ENCODE results near the gene TMEM109.
A peak's percentile ranks its signal among the peaks of the same experiment; 100 is the strongest.

The TMEM109 gene

DNA sequence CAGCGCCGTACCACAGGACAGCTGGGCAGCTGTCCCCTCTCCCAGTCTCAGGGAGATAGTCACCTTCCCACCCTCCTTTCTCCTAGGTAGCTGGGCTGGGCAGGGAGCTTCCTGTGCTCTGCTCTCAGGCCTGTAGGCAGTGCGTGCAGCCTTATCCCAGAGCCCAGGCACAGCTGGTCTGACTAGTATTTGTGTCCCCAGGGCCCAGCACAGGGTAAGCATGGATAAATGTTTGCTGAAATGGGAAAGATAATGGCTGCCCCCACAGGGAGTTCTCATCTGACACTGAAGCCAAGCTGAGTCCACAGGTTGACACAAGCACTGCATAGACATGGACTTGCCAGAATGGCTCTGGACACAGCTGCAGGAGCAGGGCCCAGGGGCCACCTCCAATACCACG is 28.3 kb downstream of the TMEM109 start:
- TF ChIP-seq GATA1 (IDR thresholded peaks at IDR 0.05; ENCODE audit: low read depth, low read length) = no peak
- no peak for TF ChIP-seq POLR2A (IDR thresholded peaks at IDR 0.05; ENCODE audit: low read length)
- DNase-seq = no peak

GRCh38 chr11:60942970-60943565 is 29.1 kb downstream of the TMEM109 start:
- DNase-seq = no peak

GRCh38 chr11:60944490-60945294 is 30.7 kb downstream of the TMEM109 start:
- peak in 1 of 2 experiments; percentile 10 for DNase-seq
- no peak for TF ChIP-seq GATA1 (IDR thresholded peaks at IDR 0.05; ENCODE audit: low read depth, low read length)
- TF ChIP-seq POLR2A (IDR thresholded peaks at IDR 0.05; ENCODE audit: low read length) = no peak

More at GRCh38 chr11:60942970-60943565, 29.1 kb downstream of the TMEM109 start:
- TF ChIP-seq POLR2A (IDR thresholded peaks at IDR 0.05; ENCODE audit: low read length) (no peak), GATA1 (IDR thresholded peaks at IDR 0.05; ENCODE audit: low read depth, low read length) (no peak)

- no peak for DNase-seq
- TF ChIP-seq GATA1 (IDR thresholded peaks at IDR 0.05; ENCODE audit: low read depth, low read length) = no peak
- no peak for TF ChIP-seq POLR2A (IDR thresholded peaks at IDR 0.05; ENCODE audit: low read length)
Observed at GRCh38 chr11:60945295-60945667, 31.3 kb downstream of the TMEM109 start.

- TF ChIP-seq POLR2A (IDR thresholded peaks at IDR 0.05; ENCODE audit: low read length) (no peak), GATA1 (IDR thresholded peaks at IDR 0.05; ENCODE audit: low read depth, low read length) (no peak)
- DNase-seq = no peak
Observed at GRCh38 chr11:60946601-60947264, 32.8 kb downstream of the TMEM109 start.

GRCh38 chr11:60947700-60948099 is 33.7 kb downstream of the TMEM109 start:
- DNase-seq = no peak
- TF ChIP-seq GATA1 (IDR thresholded peaks at IDR 0.05; ENCODE audit: low read depth, low read length) = no peak
- TF ChIP-seq POLR2A (IDR thresholded peaks at IDR 0.05; ENCODE audit: low read length) = no peak

- no peak for TF ChIP-seq GATA1 (IDR thresholded peaks at IDR 0.05; ENCODE audit: low read depth, low read length)
- no peak for TF ChIP-seq POLR2A (IDR thresholded peaks at IDR 0.05; ENCODE audit: low read length)
- no peak for DNase-seq
Observed at GRCh38 chr11:60948250-60948649, 34.3 kb downstream of the TMEM109 start.

DNA sequence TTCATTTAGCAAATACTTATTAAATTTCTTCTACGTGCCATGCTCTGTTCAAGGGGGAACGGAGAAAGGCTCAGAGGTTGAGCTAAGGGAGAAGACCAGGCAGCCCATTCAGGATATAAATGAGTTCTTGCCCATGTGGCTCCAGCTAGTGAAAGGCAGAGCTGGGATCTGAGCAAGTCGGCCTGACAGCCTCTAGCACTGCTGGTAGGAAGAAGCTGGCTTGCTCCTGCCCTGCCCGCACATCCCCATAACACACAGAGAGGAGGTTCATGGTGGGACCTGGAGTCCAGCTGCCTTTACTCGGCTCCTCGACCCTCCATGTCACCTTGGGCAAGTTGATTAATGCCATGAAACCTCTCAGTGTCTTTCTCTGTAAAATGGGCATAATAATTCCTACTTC is 36.1 kb downstream of the TMEM109 start:
- no peak for DNase-seq
- TF ChIP-seq POLR2A (IDR thresholded peaks at IDR 0.05; ENCODE audit: low read length) = no peak
- no peak for TF ChIP-seq GATA1 (IDR thresholded peaks at IDR 0.05; ENCODE audit: low read depth, low read length)

DNA sequence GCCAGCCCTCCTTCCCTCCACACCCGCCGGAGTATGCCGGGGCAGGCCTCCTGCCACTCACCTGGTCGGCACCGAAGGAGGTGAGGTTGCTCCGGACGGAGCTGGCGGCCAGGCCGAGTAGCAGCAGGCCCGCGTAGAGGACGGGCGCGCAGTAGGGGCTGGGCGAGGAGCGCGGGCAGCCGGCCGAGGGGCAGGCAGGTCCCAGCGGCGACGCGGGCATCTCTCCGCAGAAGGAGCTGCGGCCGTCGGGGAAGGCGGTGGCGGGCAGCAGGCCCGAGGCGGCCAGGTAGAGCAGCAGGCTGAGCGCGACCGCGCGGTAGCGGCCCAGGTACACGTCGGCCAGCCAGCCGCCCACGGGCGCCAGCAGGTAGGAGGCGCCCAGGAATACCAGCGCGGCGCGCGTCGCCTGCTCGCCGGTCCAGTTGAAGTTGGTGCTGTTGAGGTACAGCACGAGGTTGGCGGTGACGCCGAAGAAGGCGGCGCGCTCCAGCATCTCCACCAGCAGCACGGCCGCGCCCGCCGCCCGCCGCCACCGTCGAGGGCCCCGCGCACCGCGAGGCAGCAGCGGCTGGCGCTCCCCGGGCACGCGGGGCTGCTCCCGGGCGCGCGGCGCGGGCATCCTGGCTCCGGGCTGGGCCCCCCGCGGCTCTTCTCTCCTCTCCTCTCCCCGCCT is 37.1 kb downstream of the TMEM109 start:
- TF ChIP-seq POLR2A (IDR thresholded peaks at IDR 0.05; ENCODE audit: low read length) (no peak), GATA1 (IDR thresholded peaks at IDR 0.05; ENCODE audit: low read depth, low read length) (no peak)

DNA sequence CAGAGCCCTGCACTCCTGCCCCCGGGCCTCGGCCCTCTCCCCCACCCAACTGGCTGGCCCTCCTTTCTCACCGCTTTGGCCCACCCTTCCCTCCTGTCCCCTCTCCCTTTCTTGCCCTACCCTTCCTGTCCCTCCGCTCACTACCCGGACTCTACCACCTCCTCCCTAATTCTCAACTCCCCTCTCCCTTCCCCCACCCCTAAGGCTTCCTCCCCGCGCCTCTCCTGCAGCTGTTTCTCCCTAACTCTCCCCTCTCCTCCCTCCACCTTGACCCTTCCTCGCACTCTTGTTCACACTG is 37.6 kb downstream of the TMEM109 start:
- no peak for TF ChIP-seq GATA1 (IDR thresholded peaks at IDR 0.05; ENCODE audit: low read depth, low read length)
- TF ChIP-seq POLR2A (IDR thresholded peaks at IDR 0.05; ENCODE audit: low read length) = no peak
- DNase-seq = no peak

More for the DNA sequence above, 37.1 kb downstream of the TMEM109 start:
- DNase-seq = no peak

DNA sequence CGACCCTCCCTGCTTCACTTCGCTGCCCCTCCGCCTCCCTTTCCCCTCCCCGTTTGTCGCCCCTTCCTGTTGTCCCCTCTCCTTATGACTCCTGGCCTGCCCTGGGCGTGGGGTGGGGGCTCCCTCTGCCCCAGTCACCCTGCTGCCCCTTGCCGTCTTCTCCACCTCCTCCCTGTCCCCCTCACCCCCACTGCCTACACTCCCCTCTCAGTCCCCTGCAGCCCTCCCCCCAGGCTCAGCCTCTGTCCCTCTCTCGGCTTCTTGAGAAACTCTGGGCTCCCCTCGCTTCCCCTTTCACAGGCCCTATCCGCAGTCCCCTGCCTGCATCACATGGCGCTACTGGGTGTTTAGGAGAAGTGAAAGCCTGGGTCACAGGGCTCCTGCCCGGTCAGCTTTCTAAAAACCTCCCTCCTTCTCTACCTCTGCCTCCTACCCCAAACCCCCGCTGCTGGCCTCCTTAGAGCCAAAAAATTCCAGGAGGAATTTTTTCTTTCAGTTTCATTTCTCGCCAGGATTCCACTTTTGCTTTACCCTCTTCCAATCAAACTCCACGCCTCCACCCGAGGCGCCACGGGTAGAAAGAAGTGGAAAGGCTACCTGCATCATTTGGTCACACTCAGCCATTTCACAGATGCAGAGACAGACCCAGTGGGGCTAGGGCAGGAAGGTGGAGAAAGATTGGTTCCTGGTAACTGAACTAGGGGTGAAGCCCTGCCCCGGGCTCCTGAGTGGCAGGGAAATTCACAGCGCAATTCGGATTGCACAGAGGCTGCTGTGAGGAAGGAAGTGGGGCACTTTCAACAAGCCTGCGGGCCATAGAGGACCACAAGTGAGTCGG is 38.2 kb downstream of the TMEM109 start, which contains the start of gene SLC15A3:
SLC15A3 (minus strand) TSS at position 273 of the 838 bp plus-strand sequence. CDS start 625 bp downstream, outside the sequence.
- TF ChIP-seq GATA1 (IDR thresholded peaks at IDR 0.05; ENCODE audit: low read depth, low read length) = no peak
- no peak for TF ChIP-seq POLR2A (IDR thresholded peaks at IDR 0.05; ENCODE audit: low read length)
- DNase-seq = no peak

GRCh38 chr11:60952742-60953170 is 38.8 kb downstream of the TMEM109 start:
- no peak for DNase-seq
- no peak for TF ChIP-seq POLR2A (IDR thresholded peaks at IDR 0.05; ENCODE audit: low read length)
- no peak for TF ChIP-seq GATA1 (IDR thresholded peaks at IDR 0.05; ENCODE audit: low read depth, low read length)

DNA sequence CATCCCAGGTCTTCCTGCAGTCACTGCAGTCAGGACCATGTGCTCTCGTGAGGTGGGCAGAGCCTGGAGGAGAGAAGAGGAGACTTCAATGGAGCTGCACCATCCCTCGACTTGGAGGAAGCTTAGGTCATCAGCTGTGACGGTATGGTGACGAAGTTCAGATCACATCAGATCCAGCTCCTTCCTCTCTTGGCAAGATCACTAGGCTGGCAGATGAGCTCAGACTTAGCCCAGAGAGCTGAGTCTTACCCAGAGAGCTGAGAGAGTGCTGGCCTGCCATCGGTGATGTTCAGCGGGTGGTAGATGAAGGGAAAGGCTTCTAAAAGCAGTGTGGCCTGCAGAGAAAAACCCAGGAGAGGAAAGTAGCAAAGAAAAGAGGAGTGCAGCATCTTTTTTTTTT is 39.8 kb downstream of the TMEM109 start:
- DNase-seq = peak in 1 of 2 experiments; percentile 21
- no peak for TF ChIP-seq POLR2A (IDR thresholded peaks at IDR 0.05; ENCODE audit: low read length)
- no peak for TF ChIP-seq GATA1 (IDR thresholded peaks at IDR 0.05; ENCODE audit: low read depth, low read length)
